Liver (tissue), 3 donors: ENCODE measurements around the gene UBFD1.

Source experiments
- GABPA ChIP-seq, 2 donors: IDR thresholded peaks in 1 of 2; conservative IDR thresholded peaks in 1 of 2; 2 replicates each; pipeline ENCODE4 v1.6.1; 2016; ENCODE audit warnings: antibody characterized with exemption in 2 of 2, mild to moderate bottlenecking in 1 of 2, moderate library complexity in 1 of 2
- RAD21 ChIP-seq, 2 donors: IDR thresholded peaks; 2 replicates each; pipeline ENCODE4 v1.6.1; 2016; ENCODE audit warnings: antibody characterized with exemption in 2 of 2, mild to moderate bottlenecking in 2 of 2
- YY1 ChIP-seq: IDR thresholded peaks from 2 replicates; pipeline ENCODE4 v1.6.1; 2016; ENCODE audit warnings: antibody characterized with exemption, mild to moderate bottlenecking
- TF ChIP-seq, protein P1 (sequence below): IDR thresholded peaks from 2 replicates; pipeline ENCODE4 v1.6.1; 2016; ENCODE audit warnings: antibody characterized with exemption, mild to moderate bottlenecking
- TF ChIP-seq, protein P2 (sequence below): fragments of 150-350 bp; IDR thresholded peaks from 2 replicates; pipeline ENCODE4 v1.5.1; 2017; ENCODE audit warnings: improper control_type of control experiment, low read depth, low read length; ENCODE audit not compliant: missing input control
- donor health status: healthy.
- donor health status: healthy.

DNA sequence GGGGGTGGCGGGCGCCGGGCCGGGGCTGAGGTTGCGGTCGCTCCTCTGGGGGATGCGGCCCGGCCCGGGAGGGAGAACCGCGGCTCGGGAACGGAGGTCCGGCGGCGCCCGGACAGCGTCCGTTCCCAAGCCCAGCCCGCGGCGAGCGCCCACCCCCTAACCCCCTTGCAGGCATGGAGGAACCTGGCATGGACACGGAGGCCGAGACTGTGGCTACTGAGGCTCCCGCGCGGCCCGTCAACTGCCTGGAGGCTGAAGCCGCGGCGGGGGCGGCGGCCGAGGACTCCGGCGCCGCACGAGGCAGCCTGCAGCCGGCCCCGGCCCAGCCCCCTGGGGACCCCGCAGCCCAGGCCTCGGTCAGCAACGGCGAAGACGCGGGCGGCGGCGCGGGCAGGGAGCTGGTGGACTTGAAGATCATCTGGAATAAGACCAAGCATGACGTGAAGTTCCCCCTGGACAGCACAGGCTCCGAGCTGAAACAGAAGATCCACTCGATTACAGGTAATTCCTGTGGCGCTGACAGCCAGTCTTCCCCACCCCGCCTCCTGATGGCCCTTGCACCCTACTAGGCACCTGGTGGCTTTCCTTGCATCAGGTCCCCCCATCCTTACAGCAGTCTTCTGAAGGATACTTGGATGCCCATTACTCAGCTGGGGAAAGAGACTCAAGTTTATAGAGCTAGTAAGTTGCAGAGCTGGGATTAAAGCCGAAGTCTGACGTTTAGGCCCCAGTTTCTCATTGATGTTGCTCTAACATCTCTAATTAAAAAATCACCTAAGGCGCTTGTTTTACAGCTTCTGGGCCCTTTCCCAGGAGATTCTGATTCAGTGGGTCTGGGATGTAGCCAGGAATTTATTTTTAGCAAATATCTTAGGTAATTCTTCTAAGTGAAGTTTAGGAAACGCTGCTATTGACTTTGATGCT is 514 bp downstream of the UBFD1 start:
- TF ChIP-seq, protein P1, sequence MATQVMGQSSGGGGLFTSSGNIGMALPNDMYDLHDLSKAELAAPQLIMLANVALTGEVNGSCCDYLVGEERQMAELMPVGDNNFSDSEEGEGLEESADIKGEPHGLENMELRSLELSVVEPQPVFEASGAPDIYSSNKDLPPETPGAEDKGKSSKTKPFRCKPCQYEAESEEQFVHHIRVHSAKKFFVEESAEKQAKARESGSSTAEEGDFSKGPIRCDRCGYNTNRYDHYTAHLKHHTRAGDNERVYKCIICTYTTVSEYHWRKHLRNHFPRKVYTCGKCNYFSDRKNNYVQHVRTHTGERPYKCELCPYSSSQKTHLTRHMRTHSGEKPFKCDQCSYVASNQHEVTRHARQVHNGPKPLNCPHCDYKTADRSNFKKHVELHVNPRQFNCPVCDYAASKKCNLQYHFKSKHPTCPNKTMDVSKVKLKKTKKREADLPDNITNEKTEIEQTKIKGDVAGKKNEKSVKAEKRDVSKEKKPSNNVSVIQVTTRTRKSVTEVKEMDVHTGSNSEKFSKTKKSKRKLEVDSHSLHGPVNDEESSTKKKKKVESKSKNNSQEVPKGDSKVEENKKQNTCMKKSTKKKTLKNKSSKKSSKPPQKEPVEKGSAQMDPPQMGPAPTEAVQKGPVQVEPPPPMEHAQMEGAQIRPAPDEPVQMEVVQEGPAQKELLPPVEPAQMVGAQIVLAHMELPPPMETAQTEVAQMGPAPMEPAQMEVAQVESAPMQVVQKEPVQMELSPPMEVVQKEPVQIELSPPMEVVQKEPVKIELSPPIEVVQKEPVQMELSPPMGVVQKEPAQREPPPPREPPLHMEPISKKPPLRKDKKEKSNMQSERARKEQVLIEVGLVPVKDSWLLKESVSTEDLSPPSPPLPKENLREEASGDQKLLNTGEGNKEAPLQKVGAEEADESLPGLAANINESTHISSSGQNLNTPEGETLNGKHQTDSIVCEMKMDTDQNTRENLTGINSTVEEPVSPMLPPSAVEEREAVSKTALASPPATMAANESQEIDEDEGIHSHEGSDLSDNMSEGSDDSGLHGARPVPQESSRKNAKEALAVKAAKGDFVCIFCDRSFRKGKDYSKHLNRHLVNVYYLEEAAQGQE, result no peak
- TF ChIP-seq, protein P2, sequence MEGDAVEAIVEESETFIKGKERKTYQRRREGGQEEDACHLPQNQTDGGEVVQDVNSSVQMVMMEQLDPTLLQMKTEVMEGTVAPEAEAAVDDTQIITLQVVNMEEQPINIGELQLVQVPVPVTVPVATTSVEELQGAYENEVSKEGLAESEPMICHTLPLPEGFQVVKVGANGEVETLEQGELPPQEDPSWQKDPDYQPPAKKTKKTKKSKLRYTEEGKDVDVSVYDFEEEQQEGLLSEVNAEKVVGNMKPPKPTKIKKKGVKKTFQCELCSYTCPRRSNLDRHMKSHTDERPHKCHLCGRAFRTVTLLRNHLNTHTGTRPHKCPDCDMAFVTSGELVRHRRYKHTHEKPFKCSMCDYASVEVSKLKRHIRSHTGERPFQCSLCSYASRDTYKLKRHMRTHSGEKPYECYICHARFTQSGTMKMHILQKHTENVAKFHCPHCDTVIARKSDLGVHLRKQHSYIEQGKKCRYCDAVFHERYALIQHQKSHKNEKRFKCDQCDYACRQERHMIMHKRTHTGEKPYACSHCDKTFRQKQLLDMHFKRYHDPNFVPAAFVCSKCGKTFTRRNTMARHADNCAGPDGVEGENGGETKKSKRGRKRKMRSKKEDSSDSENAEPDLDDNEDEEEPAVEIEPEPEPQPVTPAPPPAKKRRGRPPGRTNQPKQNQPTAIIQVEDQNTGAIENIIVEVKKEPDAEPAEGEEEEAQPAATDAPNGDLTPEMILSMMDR, result no peak
- TF ChIP-seq YY1, result no peak
- no peak for TF ChIP-seq GABPA (IDR thresholded peaks at IDR 0.05 in 1 of 2, conservative IDR thresholded peaks at IDR 0.05 in 1 of 2)
- TF ChIP-seq RAD21 (IDR thresholded peaks at IDR 0.05), result no peak
